Smooth muscle cell (in vitro differentiated cells): ENCODE data around the gene BPIFB4. TPM values are rescaled to one million over a fixed set of nuclear protein-coding genes. Genes with fewer than 3 reads are reported as not detected.
"Not testable (repeated sequence)": the region's sequence is repeated elsewhere in the genome, so short reads cannot be mapped to it uniquely, and the experiment has no call there.

Source experiments
- DNase-seq: peaks from one replicate; lab custom pipeline; 2025; ENCODE audit not compliant: unreplicated experiment; lab: John Stamatoyannopoulos, UW
- H2AFZ ChIP-seq: fragments of 200-600 bp; sonication (generic); 2 replicates; pipeline ENCODE4 v1.6.0; 2016; ENCODE audit warnings: antibody characterized with exemption, low read depth, mild to moderate bottlenecking
- H3F3A ChIP-seq: fragments of 200-600 bp; sonication (generic); 2 replicates; pipeline ENCODE4 v1.6.0; 2017; ENCODE audit warnings: antibody characterized with exemption, low read depth
- H3K27ac ChIP-seq: fragments of 200-600 bp; sonication (generic); 2 replicates; pipeline ENCODE4 v1.5.1; 2016; ENCODE audit warnings: low read depth, mild to moderate bottlenecking
- H3K27me3 ChIP-seq: fragments of 200-600 bp; sonication (generic); 2 replicates; pipeline ENCODE4 v1.6.1; 2016; ENCODE audit warnings: low read depth, mild to moderate bottlenecking
- H3K36me3 ChIP-seq: fragments of 200-600 bp; sonication (generic); 2 replicates; pipeline ENCODE4 v1.5.1; 2016; ENCODE audit warnings: low read depth
- H3K4me1 ChIP-seq: fragments of 200-600 bp; sonication (generic); 2 replicates; pipeline ENCODE4 v1.5.1; 2016; ENCODE audit warnings: low read depth
- H3K4me2 ChIP-seq: fragments of 200-600 bp; sonication (generic); 2 replicates; pipeline ENCODE4 v1.6.0; 2016; ENCODE audit warnings: mild to moderate bottlenecking
- H3K4me3 ChIP-seq: fragments of 200-600 bp; sonication (generic); 2 replicates; pipeline ENCODE4 v1.5.1; 2016; ENCODE audit warnings: mild to moderate bottlenecking
- H3K79me2 ChIP-seq: fragments of 200-600 bp; sonication (generic); 2 replicates; pipeline ENCODE4 v1.6.0; 2016; ENCODE audit warnings: low read depth, mild to moderate bottlenecking
- H3K9ac ChIP-seq: fragments of 200-600 bp; sonication (generic); 2 replicates; pipeline ENCODE4 v1.6.0; 2016; ENCODE audit warnings: low read depth
- H3K9me3 ChIP-seq: fragments of 200-600 bp; sonication (generic); replicated peaks from 2 replicates; pipeline ENCODE4 v1.5.1; 2016; ENCODE audit warnings: low read depth
- H4K20me1 ChIP-seq: fragments of 200-600 bp; sonication (generic); 2 replicates; pipeline ENCODE4 v1.6.0; 2016; ENCODE audit warnings: low read depth
- CTCF ChIP-seq: fragments of 200-600 bp; sonication (generic); IDR thresholded peaks from 2 replicates; pipeline ENCODE4 v1.5.1; 2017; ENCODE audit warnings: borderline replicate concordance, mild to moderate bottlenecking, antibody characterized with exemption; ENCODE audit not compliant: insufficient read depth, poor library complexity, severe bottlenecking
- WGBS: methylation state at CpG from one replicate; pipeline ENCODE4 v1.1.7; 2016; ENCODE audit warnings: low lambda C conversion rate; 5-methylcytosine and 5-hydroxymethylcytosine counted together
- polyA plus RNA-seq: library from polyadenylated mRNA; unstranded; fragments of >200 nt; fragmentation: Nextera tagmentation; extraction: Ambion mirVana; gene quantifications from 2 replicates; pipeline ENCODE4 v1.2.1, GENCODE V29; 2016
- total RNA-seq: library from RNA; depleted of rRNA; stranded (reverse); fragments of >200 nt; gene quantifications from 2 replicates; pipeline ENCODE4 v1.2.3, GENCODE V29; 2014

BPIFB4 gene
- total and polyA plus RNA-seq, 2 experiments from 2014 or later: not detected

- H3K4me2 ChIP-seq: no peak overlapping the region
- H3K27me3 ChIP-seq: no peaks in the 10 kb centered on the region
- no peak for TF ChIP-seq CTCF
- 65% methylated on average over 1 of the region's 1 CpG for WGBS
- H3K9me3 ChIP-seq: no peaks in the 10 kb centered on the region
- H3K9ac ChIP-seq: no peak overlapping the region
- no peaks in the 10 kb centered on the region for H4K20me1 ChIP-seq
- H3K4me1 ChIP-seq: no peaks in the 10 kb centered on the region
- no peaks in the 10 kb centered on the region for H3K36me3 ChIP-seq
- no peak overlapping the region for H2AFZ ChIP-seq
- H3K4me3 ChIP-seq: no peak overlapping the region
- DNase-seq: no peak
- H3K79me2 ChIP-seq: no peaks in the 10 kb centered on the region
- H3F3A ChIP-seq: no peaks in the 10 kb centered on the region
- H3K27ac ChIP-seq: no peak overlapping the region
These were observed 35.7 kb upstream of the BPIFB4 start for GRCh38 chr20:33043731-33044181.

GRCh38 chr20:33045129-33045721 lies 34.2 kb upstream of the BPIFB4 start:
- not testable (repeated sequence) for H3K9me3 ChIP-seq, H3K27ac ChIP-seq, H3F3A ChIP-seq, H3K36me3 ChIP-seq, H3K4me3 ChIP-seq, H3K4me2 ChIP-seq, H3K9ac ChIP-seq, H3K27me3 ChIP-seq, DNase-seq, H4K20me1 ChIP-seq, H3K4me1 ChIP-seq, H3K79me2 ChIP-seq, H2AFZ ChIP-seq
- 82% methylated on average over 15 of the region's 15 CpGs for WGBS

- Histone ChIP-seq H3F3A (no peaks in the 10 kb centered on the region), H3K27me3 (no peaks in the 10 kb centered on the region), H3K36me3 (no peaks in the 10 kb centered on the region), H3K4me1 (no peaks in the 10 kb centered on the region), H3K9me3 (no peaks in the 10 kb centered on the region), H3K4me3 (no peak overlapping the region), H3K27ac (no peak overlapping the region), H3K9ac (no peak overlapping the region), H2AFZ (no peak overlapping the region), H3K79me2 (no peaks in the 10 kb centered on the region), H4K20me1 (no peaks in the 10 kb centered on the region), H3K4me2 (no peak overlapping the region)
- WGBS: 85% methylated on average over 3 of the region's 3 CpGs
- DNase-seq: no peak
- TF ChIP-seq CTCF: no peak
These were observed 33.0 kb upstream of the BPIFB4 start for GRCh38 chr20:33046412-33046811.

GRCh38 chr20:33051333-33051732 lies 28.1 kb upstream of the BPIFB4 start:
- no peak for TF ChIP-seq CTCF
- WGBS: 72% methylated on average over 4 of the region's 4 CpGs
- H3K9me3 ChIP-seq: no peaks in the 10 kb centered on the region
- no peak overlapping the region for H3K4me2 ChIP-seq
- H3K9ac ChIP-seq: no peak overlapping the region
- no peak overlapping the region for H3K27ac ChIP-seq
- no peak for DNase-seq
- H2AFZ ChIP-seq: no peak overlapping the region
- H3K36me3 ChIP-seq: no peaks in the 10 kb centered on the region
- no peak overlapping the region for H3K4me3 ChIP-seq
- no peaks in the 10 kb centered on the region for H3K4me1 ChIP-seq
- H3K79me2 ChIP-seq: no peaks in the 10 kb centered on the region
- H4K20me1 ChIP-seq: no peaks in the 10 kb centered on the region
- H3F3A ChIP-seq: no peaks in the 10 kb centered on the region
- H3K27me3 ChIP-seq: no peaks in the 10 kb centered on the region
